Measurements from ENCODE around the gene FREM2. TPM values are rescaled to one million over a fixed set of nuclear protein-coding genes. Genes with fewer than 3 reads are reported as not detected.

FREM2 gene
- total RNA-seq, 1 experiment from 2014 or later: 3.8 TPM

GRCh38 chr13:38899571-38899970 lies 212.7 kb downstream of the FREM2 start:
- no peak for TF ChIP-seq EZH2 (IDR thresholded peaks at IDR 0.05; ENCODE audit: borderline replicate concordance, low read depth, low read length, poor library complexity, severe bottlenecking)
- TF ChIP-seq CTCF (conservative IDR thresholded peaks at IDR 0.05; ENCODE audit: low read depth, low read length): no peak
- intact Hi-C loops (cut with micrococcal nuclease; ENCODE audit: unreplicated experiment): no loop called here
- H3K9me3 ChIP-seq (ENCODE audit: low read depth, low read length, poor library complexity, severe bottlenecking): no peaks in the 10 kb centered on the region

DNA sequence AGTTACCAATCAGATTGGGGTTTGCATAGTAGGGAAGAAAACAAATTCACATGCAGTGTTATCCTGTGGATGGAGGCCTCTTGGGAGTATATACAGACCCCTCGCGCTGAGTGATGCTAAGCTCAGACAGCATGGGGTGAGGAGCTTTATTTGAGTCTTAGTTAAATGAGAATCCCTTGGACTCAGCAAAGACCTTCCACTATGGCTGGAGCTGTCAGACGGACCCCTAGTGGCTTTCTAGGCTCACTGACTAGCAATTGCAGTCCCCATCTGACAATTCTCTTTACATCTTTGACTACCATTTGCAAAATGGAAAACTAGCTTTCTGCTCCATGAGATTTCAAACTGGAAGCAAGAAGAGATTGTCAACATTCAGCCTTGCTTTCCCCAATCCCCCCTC lies 213.3 kb downstream of the FREM2 start:
- Histone ChIP-seq H3K9me3 (ENCODE audit: low read depth, low read length, poor library complexity, severe bottlenecking) (no peaks in the 10 kb centered on the region), H3K27ac (ENCODE audit: low read depth, low read length, poor library complexity, severe bottlenecking) (no peak overlapping the region), H3K4me3 (ENCODE audit: low read depth, low read length, poor library complexity, severe bottlenecking) (no peak overlapping the region), H3K36me3 (ENCODE audit: insufficient read depth, low read length, poor library complexity, severe bottlenecking) (no peaks in the 10 kb centered on the region), H3K4me1 (ENCODE audit: insufficient read depth, low read length, poor library complexity, severe bottlenecking) (no peaks in the 10 kb centered on the region), H3K27me3 (replicated peaks; ENCODE audit: insufficient read depth, low read depth, low read length, poor library complexity) (no peaks in the 10 kb centered on the region)
- BruUV-seq (replicated peaks): no TSS peak
- POLR2A ChIA-PET (ENCODE audit: low non-redundant PET): no interaction called here
- CTCF ChIA-PET: interaction anchor here (0.7 kb wide), 1 partner anchor 214 kb away, joined by 3 read pairs; no protein-coding TSS in a partner anchor
- TF ChIP-seq EZH2 (IDR thresholded peaks at IDR 0.05; ENCODE audit: borderline replicate concordance, low read depth, low read length, poor library complexity, severe bottlenecking) (no peak), CTCF (conservative IDR thresholded peaks at IDR 0.05; ENCODE audit: low read depth, low read length) (peak; percentile 59)
- intact Hi-C loops (cut with micrococcal nuclease; ENCODE audit: unreplicated experiment): no loop called here
- DNase-seq (ENCODE audit: low spot score): peak; percentile 54

More at GRCh38 chr13:38899571-38899970, 212.7 kb downstream of the FREM2 start:
- ChIA-PET CTCF (interaction anchor here (0.7 kb wide), 1 partner anchor 213 kb away, joined by 3 read pairs; no protein-coding TSS in a partner anchor), POLR2A (ENCODE audit: low non-redundant PET) (no interaction called here)
- DNase-seq (ENCODE audit: low spot score): no peak
- Histone ChIP-seq H3K27ac (ENCODE audit: low read depth, low read length, poor library complexity, severe bottlenecking) (no peak overlapping the region), H3K4me3 (ENCODE audit: low read depth, low read length, poor library complexity, severe bottlenecking) (no peak overlapping the region), H3K36me3 (ENCODE audit: insufficient read depth, low read length, poor library complexity, severe bottlenecking) (no peaks in the 10 kb centered on the region), H3K4me1 (ENCODE audit: insufficient read depth, low read length, poor library complexity, severe bottlenecking) (no peaks in the 10 kb centered on the region), H3K27me3 (replicated peaks; ENCODE audit: insufficient read depth, low read depth, low read length, poor library complexity) (no peaks in the 10 kb centered on the region)
- no TSS peak for BruUV-seq (replicated peaks)

- POLR2A ChIA-PET (ENCODE audit: low non-redundant PET): no interaction called here
- no TSS peak for BruUV-seq (replicated peaks)
- Histone ChIP-seq H3K36me3 (ENCODE audit: insufficient read depth, low read length, poor library complexity, severe bottlenecking) (no peaks in the 10 kb centered on the region), H3K4me3 (ENCODE audit: low read depth, low read length, poor library complexity, severe bottlenecking) (no peak overlapping the region), H3K27me3 (replicated peaks; ENCODE audit: insufficient read depth, low read depth, low read length, poor library complexity) (no peaks in the 10 kb centered on the region), H3K9me3 (ENCODE audit: low read depth, low read length, poor library complexity, severe bottlenecking) (no peaks in the 10 kb centered on the region), H3K27ac (ENCODE audit: low read depth, low read length, poor library complexity, severe bottlenecking) (no peak overlapping the region), H3K4me1 (ENCODE audit: insufficient read depth, low read length, poor library complexity, severe bottlenecking) (no peaks in the 10 kb centered on the region)
- TF ChIP-seq CTCF (conservative IDR thresholded peaks at IDR 0.05; ENCODE audit: low read depth, low read length) (no peak), EZH2 (IDR thresholded peaks at IDR 0.05; ENCODE audit: borderline replicate concordance, low read depth, low read length, poor library complexity, severe bottlenecking) (no peak)
- CTCF ChIA-PET: no interaction called here
- DNase-seq (ENCODE audit: low spot score): no peak
- intact Hi-C loops (cut with micrococcal nuclease; ENCODE audit: unreplicated experiment): no loop called here
These were observed 215.7 kb downstream of the FREM2 start for GRCh38 chr13:38902551-38902950.
